NCI-H2107 treated with DMSO at 0.1 percent for 48 hours (cell line): ENCODE results near the gene AFAP1L2.
A peak's percentile ranks its signal among the peaks of the same experiment; 100 is the strongest.

Experiments used
- DNase-seq: peaks from one replicate; lab custom pipeline; 2025; ENCODE audit not compliant: unreplicated experiment; lab: John Stamatoyannopoulos, UW

AFAP1L2 gene

DNA sequence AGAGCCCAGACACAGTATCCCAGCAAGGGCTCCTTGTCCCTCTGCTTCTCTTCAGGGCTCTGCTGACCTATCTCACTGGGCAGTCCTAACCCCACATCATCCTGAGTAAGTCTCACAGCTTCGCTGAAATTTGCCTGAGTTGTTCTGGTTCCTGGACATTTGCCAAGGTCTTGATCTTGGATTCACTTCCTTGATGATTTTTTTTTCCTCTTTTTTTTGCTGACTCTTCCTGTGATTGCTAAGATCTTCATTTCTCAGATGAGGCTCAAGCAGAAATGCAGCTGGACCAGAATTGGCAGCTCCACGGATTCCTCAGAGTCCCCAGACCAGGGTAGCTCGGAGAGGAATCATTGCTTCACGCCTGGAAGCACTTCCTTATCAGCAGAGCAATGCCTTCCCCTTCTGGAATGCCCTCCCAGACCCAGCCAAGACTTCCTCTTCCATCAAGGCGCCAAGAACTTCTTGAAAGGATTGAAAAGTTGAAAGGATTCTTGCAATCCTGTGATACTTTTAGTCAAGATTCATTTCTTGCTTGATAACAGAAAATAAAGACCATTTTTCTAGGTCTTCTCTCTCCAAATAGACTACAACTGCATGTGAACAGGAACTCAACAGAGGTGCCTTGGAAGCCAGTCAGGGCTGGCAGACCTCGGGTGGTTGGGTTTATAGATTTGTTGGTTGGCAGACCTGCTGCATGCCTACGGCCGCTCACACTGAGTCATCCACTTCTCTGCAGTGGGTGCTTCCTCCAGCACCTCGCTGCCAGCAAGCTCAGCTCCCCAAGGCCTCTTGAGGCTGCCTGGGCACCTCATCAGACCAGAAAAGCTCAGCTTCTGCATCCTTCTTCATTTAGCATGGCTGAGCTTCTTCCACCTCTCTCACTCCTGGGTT, 8.8 kb upstream of the AFAP1L2 start:
- no peak for DNase-seq

DNA sequence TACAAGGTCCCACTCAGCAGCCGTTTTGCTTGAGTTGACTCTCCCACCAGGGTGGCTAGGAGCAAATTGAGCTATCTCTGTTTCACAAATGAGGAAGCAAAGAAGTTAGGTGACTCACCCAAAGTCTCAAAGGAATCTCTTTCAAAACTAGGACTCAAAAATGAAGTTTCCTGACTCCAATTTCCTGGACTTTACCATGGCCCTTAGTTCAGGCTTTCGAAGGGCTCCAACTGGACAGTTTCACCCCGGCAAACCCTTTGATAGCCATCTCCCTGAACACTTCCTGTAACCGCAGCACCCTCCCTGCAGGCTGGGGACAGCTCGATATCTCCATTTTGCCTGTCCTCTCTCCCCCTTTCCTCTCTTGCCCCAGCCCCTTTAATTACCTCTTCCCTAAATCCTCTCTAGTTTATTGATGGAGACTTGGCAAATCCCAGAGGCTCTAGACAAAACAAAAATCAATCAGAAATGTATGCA, 4.7 kb upstream of the AFAP1L2 start:
- no peak for DNase-seq

DNA sequence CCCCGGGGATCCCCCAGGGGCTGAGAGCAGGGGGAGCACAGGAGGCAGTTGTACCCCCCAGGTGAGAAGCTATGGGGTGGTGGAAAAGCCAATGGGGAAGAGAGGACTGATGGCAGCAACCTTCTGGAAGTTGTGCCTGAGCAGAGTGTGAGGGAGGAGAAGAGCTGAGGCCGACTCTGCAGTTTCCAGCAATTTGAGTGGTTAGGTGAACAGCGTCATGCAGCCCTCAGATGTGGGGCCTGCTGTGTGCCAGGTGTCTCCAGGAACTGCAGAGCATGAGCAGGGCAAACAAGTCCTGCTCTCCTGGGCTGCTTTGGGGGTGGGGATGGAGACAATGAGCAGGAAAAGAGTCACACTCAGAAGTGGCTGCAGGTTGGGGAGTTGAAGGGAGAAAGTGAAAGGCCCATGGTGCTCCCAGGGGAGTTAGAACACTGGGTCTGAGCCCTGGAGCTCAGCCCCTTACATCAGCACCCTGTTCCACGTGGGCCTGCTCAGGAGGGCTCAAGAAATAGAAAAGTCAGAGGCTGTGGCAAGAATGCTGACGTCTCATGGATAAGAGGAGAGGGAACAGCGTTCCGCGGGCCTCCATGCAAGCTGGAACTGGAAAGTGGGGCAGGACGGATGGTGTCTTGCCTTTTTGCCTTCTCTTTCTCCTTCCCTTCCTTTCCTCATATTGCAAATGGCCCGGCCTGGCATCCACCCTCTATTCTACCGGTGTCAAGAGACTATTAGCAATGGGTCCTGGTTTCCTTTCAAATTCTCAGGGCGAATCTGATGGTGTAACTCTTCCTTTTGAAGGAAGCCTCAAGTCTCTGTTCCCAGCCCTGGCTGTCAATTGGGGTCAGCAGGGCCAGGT, 4.0 kb upstream of the AFAP1L2 start:
- peak; percentile 57 for DNase-seq

DNA sequence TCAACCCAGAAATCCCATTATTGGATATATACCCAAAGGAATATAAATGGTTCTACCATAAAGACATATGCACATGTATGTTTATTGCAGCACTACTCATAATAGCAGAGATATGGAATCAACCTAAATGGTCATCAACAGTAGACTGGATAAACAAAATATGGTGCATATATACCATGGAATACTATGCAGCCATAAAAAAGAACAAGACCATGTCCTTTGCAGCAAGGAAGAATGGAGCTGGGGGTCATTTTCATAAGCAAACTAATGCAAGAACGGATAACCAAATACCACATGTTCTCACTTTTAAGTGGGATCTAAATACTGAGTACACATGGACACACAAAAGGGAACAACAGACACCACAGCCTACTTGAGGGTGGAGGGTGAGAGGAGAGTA, 2.2 kb upstream of the AFAP1L2 start:
- no peak for DNase-seq

DNA sequence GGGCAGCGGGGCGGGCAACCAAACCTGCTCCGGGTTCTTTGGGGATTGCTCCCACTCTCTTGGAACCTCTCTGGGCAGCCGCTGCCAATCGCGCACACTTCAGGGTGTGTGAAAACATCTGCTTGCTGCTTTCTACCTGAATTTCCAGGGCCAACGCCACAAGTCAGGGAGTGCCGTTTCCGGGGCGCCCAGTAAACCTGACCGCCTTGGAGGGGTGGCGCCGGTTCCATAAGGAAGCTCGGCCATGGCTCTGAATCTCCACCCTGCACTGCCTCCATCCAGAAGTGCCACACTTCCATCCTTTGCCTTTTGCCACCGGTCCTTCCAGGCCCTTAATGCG, 679 bp upstream of the AFAP1L2 start:
- DNase-seq, result no peak

DNA sequence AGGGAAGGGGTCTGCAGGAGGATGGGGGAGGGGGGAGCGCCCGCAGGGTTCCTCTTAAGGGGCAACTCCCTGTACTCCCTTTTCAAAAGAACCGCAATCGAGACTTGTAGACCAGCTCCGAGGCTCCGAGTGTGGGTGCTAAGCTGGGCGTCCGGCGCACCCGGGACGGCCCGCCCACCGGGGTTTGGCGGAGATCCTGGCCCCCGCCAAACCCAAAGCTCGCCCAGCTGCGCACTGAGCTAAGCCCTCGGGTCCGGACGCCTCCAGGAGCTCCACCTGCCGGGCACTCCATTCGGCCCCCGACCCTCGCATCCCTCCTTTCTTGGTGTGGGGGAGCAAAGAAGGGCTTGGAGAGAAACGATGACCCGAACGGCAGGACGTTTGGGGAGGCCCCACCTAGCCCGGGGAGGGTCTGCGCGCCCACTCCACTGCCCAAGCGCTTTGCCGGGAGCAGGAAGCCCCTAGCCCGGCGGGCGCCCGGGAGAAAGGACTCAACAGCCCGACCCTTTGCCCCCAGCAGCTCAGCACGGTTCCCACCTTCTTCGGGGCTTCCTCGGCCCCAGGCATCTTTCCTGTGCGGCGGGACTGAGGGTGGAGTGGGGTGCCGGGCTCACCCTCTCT, 651 bp downstream of the AFAP1L2 start:
- no peak for DNase-seq

DNA sequence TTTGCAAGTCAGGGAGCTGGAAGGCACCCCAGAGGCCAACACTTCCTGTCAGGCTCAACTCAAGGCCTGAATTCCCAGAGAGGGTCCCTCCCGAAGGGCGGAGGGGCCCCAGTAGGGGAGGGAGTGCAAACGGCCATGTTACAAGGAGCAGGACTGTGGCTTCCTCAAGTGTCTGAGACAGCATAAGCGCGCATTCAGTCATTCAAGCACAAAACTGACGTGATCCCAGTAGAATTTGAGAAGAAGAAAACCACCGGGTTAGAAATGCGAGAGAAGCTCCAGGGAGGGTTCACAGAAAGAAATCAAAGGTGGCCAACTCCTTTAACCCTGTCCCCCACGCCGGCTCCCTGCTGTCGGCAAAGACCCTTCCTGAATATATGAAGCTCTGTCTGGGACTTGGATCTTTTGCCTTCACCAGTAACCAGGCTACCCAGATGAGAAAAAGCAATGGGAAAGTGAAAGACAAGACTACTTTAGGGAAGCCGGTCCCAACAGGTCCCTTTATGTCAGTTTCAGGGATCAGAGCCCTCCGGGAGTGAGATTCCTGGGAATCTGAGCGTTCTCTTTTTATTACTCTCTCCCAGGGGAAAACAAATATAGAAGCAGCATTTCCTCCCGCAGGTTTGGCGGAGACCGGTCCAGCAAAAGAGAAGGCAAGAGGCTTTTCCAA, 1.3 kb downstream of the AFAP1L2 start:
- DNase-seq, result no peak

DNA sequence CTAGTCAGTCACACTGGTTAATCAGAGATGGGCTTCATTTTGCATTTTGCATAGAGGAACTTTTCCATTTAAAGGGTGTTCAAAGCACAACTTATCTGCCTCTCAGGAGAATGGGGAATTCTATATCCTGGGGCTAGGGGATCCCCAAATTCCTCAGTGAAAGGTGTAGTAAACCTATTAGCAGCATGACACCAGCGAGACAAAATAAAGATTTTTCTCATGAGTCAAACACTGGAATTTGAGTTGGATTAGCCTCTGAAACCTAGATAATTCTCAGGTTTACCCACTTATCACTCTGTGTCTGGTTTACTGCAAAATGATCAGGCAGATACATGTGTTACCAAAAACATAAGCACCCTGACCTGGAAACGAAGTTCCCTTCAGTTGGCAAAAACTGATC, 2.1 kb downstream of the AFAP1L2 start:
- no peak for DNase-seq

DNA sequence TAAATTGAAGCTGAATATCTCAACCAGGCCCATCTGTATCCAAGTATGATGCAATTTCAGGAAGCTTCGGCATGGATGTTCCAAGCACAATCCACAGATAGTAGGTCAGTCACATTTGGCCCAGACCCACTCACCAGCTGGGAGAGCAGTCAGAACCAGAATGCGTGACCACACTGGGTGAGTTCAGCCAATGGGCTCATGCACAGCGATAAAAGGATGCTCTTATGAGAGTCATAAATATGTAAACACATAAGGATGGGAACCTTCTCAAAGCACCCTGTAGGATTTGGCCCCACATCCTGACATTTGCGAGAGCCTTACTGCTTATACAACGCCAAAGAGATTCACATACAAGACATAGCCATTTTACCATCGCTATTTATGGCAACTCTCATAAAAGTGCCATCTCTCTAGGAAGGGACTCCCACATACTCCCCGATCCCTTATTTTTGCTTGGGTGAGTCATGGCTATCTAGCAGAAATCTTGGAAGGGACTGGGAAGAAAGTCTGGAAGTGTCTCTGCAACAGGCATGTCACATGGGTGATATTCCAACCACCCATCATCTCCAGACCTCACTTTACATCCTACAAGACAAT, 3.0 kb downstream of the AFAP1L2 start:
- no peak for DNase-seq

DNA sequence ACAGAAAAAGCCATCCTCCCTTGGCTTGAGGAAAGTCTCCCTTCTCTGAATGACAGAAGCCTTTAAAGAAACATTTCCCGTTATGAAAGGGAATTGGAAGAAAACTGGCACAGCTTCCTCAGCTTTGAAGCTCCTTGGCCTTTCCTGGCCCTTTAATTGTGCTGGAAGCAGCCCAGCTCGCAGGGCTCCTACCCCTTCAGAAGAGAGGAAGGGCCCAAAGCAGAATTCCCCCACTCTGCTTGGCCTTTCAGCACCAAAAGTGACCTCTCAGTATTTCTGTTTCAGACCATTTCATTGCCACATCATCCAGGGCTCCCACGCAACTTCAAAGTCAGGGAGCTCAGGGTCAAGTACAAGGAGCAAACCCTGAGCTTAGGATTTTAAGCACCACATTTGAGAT, 4.2 kb downstream of the AFAP1L2 start:
- DNase-seq, result no peak

DNA sequence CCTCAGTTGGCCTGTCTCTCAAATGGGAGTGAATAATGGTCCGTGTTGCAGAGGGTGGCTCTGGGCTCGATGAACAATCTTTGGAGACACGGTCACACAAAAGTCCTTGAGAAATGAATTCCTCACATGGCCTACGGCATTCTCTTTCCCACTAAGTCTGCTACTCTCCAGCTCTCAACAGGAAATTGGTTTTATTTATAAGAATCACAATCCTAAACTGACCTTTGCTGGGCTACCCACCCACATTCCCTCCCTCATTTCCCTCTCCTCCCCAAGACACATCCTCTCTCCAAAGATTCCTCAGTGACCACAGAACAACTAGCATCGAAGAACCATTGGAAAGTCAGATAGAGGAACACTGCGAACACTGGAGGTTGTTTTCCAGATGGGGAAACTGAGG, 4.7 kb downstream of the AFAP1L2 start:
- DNase-seq, result no peak

DNA sequence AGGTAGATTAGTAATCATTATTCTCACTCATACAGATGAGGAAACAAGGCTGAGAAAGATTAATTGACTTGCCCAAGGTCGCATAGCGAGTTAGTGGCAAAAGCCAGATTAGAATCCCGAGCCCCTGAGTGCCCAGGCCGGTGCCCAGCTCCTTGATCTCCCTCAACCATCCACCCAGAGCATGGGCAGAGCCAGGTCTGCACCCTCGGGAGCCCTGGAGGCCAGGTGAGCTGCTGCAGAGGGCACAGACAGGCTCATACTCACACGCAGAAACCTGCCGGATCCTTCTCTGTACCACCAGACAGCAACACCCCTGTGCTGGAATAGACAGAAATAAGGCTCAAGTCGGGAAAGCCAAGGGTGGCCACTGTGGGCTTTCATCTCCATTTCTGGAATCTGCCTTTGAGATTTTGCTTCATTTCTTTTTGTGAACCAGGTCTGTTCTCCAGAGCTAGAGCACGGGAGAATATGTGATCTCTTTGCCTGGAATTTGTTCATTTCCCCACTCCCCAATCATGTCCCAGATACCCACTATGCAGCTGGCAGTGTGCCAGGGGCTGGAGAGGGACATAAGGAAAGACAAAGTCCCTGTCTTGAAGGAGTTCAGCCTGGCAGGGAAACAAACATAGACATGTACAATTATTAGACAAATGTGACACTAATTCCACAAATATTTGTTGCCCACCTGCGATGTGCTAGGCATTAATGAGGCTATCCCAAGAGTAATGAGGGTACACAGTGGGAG, 5.5 kb downstream of the AFAP1L2 start:
- DNase-seq, result no peak

DNA sequence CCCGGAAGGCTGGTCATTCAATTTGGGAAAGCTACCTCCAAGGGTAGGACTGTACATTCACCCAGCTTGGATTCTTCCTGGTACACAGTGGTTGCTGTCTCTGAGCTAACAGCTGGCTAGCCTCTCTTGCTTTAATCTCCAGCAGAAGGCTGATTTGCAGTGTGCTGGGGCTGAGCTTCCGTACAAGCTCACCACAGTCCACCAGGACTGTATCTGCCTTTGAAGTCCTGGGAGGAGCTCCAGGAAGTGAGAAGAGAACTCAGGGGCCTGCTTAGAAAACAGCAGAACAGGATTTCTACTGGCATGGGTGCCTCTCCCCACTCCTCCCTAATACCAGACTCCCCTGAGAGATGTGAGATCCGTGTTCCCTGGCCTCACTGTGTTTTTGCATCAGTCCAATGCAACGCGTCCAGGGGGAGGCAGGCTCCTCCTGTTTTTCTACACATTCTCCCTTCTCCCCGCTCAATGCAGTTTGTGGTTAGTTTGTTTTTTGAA, 6.6 kb downstream of the AFAP1L2 start:
- no peak for DNase-seq

DNA sequence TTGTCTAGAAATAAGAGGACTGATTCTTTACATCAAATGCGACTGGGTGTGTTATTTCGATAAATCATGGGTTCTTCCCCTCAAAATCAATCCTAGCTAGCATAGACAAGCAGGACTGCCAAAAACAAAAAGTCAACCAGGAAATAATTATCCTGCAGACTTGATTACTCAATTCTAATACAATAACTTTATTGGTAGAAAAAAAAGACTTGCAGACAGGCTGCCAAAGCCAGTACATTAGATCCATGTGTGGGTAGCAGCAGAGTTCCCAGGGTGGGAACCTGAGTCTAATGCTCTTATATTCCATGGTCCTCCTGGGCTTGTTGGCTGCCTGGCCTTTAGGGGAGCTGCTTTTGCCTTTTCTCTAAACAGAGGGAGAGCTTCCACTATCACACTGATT, 7.8 kb downstream of the AFAP1L2 start:
- no peak for DNase-seq

DNA sequence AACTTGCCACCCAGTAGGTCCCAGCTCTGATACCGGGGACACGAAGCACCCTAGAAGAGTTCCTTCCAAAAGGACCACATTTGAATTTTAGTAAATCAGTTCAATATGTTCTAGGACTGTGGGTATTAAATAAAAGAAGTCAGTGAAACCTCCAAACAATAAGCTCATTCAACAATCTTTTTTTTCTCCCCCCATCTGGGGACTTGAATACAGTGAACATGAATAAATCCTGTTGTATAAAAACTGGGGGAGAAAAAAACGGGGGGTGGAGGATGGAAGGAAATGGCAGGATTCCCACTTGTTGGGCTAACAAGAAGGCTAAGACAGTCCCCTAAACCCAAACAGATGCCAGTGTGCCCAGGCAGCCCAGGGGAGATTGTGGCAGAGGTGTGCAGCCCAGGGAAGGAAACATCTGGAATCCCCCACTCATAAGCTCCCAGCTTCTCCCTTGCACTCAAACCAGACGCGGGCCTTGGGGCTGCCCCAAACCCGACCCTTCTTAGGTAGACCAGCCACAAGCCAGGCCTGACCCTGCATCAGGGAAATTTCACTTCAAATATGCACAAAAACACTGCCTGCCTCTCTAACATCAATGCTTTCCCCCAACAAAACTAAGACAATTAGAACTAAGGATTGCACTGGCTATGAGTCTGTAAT, 8.8 kb downstream of the AFAP1L2 start:
- no peak for DNase-seq

DNA sequence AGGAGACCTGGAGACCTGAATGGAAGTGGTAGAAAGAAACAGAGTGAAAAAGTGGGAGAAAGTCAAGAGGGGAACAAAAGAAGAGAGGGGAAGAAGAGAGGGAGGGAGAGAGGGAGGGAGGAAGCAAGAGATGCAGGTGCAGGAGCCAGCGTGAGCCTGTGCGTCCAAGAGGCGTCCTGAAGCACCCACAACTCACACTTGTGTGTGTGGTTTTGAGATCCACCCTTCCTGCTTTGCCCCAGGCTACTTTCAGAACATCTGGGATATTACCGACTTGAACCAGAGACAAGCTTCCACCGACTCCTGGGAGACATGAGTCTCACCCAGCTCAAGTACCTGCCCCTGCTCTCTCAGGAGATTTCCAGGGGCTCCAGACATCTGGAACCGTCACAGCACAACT, 9.8 kb downstream of the AFAP1L2 start:
- peak; percentile 22 for DNase-seq

DNA sequence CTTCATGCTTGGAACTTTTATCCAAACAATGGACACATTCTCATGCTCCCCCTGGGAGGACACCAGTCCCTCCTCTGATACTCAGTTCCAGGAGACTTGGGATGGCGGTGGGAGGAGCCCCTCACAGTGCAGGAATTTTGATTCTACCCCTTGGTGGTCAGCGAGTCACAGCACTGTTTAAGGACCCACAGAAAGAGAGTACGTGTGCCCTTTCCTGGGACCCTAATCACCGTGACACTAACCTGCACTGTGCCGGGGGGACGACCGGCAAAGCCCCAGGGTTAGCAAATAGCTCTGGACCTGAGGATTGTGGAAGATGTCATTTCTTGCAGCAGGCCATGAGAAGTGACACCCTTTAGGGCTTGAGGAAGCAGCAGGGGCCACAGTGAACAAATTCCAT, 10.4 kb downstream of the AFAP1L2 start:
- DNase-seq, result no peak

DNA sequence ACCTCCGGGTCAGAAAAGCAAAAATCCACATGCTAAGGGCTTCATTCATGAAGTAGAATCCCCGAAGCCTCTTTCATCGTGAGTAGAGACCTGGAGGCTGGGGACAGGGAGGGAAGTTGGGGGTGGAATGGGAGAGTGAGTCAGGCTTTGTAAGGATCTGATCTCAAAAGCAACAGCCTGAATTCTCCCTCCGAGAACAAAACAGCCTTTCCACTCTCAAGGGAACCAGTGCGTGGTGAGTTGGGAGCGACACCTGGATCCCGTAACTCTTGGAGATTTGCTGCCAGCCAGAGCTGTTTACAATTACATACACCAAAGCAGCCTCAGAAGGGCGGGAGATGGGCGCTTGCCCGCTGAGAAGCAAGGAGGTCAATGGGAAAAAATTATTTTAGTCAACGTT, 10.8 kb downstream of the AFAP1L2 start:
- DNase-seq, result peak; percentile 18

DNA sequence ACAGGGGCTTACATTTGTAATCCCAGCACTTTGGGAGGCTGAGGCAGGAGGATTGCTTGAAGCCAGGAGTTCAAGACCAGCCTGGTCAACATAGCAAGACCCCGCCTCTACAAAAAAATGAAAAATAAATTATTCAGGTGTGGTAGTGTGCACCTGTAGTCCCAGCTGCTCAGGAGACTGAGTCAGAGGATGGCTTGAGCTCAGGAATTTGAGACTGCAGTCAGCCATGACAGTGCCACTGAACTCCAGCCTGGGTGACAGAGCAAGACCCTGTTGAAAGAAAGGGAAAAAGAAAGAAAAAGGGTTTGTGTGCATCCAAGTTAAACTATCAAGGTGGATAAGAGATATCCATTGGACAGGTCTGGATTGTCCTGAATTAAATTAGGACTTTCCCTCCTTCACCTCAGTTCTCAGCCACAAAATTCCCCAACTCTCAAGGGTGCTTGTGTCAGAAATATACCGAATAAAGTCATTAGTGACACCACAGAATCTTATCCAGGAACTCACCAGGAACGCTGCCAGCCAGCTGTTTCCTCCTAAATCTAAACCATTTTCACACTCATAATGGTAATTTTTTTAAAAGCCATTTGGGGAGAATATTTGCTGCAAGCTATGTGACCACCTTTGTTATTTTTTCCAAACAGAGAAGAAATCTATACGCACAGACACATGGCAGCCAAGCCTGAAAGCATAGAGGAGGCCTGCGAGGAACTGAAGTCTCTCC, 12.0 kb downstream of the AFAP1L2 start:
- DNase-seq, result no peak
